Heart right ventricle (tissue), 16 donors: ENCODE results near the gene NR4A3. TPM values are rescaled to one million over a fixed set of nuclear protein-coding genes. Genes with fewer than 3 reads are reported as not detected.

Experiments used
- ATAC-seq, 8 donors: fragments of 200-7000 bp; cut with Tn5 transposase; one replicate each; pipeline ENCODE4 v1.9.1; 2020; ENCODE audit warnings: mild to moderate bottlenecking in 8 of 8, moderate library complexity in 8 of 8, moderate number of reproducible peaks in 1 of 8
- DNase-seq, 2 donors: peaks; one replicate each; pipeline ENCODE4 v3.0.0-alpha.2; 2020
- H3K27ac ChIP-seq, 10 donors: fragments of 200-600 bp; sonication (generic) in 2 of 10; one replicate each; pipeline versions ENCODE4 v1.5.0 to v1.8.0; 2020 to 2022; ENCODE audit warnings: mild to moderate bottlenecking in 3 of 10
- H3K27me3 ChIP-seq, 7 donors: fragments of 200-600 bp; one replicate each; pipeline ENCODE4 v1.8.0; 2021 to 2022; ENCODE audit warnings: mild to moderate bottlenecking in 2 of 7
- H3K36me3 ChIP-seq, 9 donors: fragments of 200-600 bp; sonication (generic) in 1 of 9; one replicate each; pipeline versions ENCODE4 v1.5.0 to v1.8.0; 2020 to 2022; ENCODE audit warnings: mild to moderate bottlenecking in 2 of 9
- H3K4me1 ChIP-seq, 9 donors: fragments of 200-600 bp; sonication (generic) in 1 of 9; one replicate each; pipeline versions ENCODE4 v1.5.0 to v1.8.0; 2020 to 2022; ENCODE audit warnings: mild to moderate bottlenecking in 4 of 9
- H3K4me3 ChIP-seq, 10 donors: fragments of 200-600 bp; sonication (generic) in 2 of 10; one replicate each; pipeline versions ENCODE4 v1.5.0 to v1.8.0; 2020 to 2022; ENCODE audit warnings: mild to moderate bottlenecking in 7 of 10, moderate library complexity in 2 of 10
- H3K9me3 ChIP-seq, 11 donors: fragments of 200-600 bp in 10 of 11; sonication (generic) in 2 of 11; one replicate each; pipeline versions ENCODE4 v1.5.0 to v1.8.0; 2013 to 2022; ENCODE audit warnings: mild to moderate bottlenecking in 2 of 11, control low read depth in 1 of 11, moderate library complexity in 1 of 11
- WGBS, 2 donors: extraction: QIAGEN DNeasy Blood & Tissue Kit; methylation state at CpG; one replicate each; pipeline ENCODE4 v1.1.7; 2013; ENCODE audit warnings: inconsistent platforms in 1 of 2; 5-methylcytosine and 5-hydroxymethylcytosine counted together
- intact Hi-C, 10 donors: fragments of 100-400 bp; cut with DNase I; formaldehyde crosslinking; loops; one replicate each; pipeline versions ENCODE4 v1.11.1 to v1.14.2; 2022
- polyA plus RNA-seq, 2 donors: library from polyadenylated mRNA; stranded (reverse); fragments of 200-250 nt; gene quantifications; one replicate each; pipeline ENCODE4 v1.2.3, GENCODE V29; 2013
- total RNA-seq, 10 donors: library from RNA; stranded (reverse); fragmentation: NEBNext Ultra II Directional in 3 of 10; extraction: Animal tissue kit (Norgen Biotek cat#: 25700) in 3 of 10; gene quantifications; one replicate each; pipeline versions ENCODE4 v1.2.1 to v1.2.4, GENCODE V29; 2021 to 2023
- TF ChIP-seq, protein P1 (sequence below), 9 donors: fragments of 200-600 bp; sonication (generic) in 2 of 9; IDR thresholded peaks; one replicate each; pipeline versions ENCODE4 v1.5.0 to v1.8.0; 2021 to 2022; ENCODE audit warnings: antibody characterized with exemption in 9 of 9, mild to moderate bottlenecking in 5 of 9, moderate library complexity in 1 of 9
- donor health status: Arrhythmogenic right ventricular cardiomyopathy.
- donor health status: ischemic (EF 13 %, LVEDD 7.1; RV severe dilation, severe dysfunction).
- donor health status: healthy with polysubstance abuse.
- donor health status: DM: no; HTN: yes; CAD: no.
- donor health status: DM: no; HTN: no; CAD: no.
- donor health status: ischemic (EF 25% LVEDD 6.9; RV normal size, moderate dysfunction).
- donor health status: ischemic (EF 25% LVEDD 5.7; RV mildly dilated, moderate dysfunction).
- donor health status: healthy.
- donor health status: DM: yes; HTN: yes; CAD: no.
- donor health status: Ischemic cardiomyopathy.
- donor health status: ischemic (EF 35%, LVEDD 5.7; RV mildly dilated, moderate dysfunction).
- donor health status: nonischemic (EF 11% LVEDD 7.7; RV severe dilation, severe dysfunction).
- donor health status: DM: yes; HTN: yes; CAD: no.
- donor health status: PGD.
- donor health status: ischemic (EF 29% LVEDD 5.4; RV normal size, mild dysfunction).
- donor health status: nonischemic (EF 23%, LVEDD 6.1; RV moderate dilation, normal function).

The NR4A3 gene
- total and polyA plus RNA-seq, 12 donors, result 2.6 to 148 (median 11.6) TPM

DNA sequence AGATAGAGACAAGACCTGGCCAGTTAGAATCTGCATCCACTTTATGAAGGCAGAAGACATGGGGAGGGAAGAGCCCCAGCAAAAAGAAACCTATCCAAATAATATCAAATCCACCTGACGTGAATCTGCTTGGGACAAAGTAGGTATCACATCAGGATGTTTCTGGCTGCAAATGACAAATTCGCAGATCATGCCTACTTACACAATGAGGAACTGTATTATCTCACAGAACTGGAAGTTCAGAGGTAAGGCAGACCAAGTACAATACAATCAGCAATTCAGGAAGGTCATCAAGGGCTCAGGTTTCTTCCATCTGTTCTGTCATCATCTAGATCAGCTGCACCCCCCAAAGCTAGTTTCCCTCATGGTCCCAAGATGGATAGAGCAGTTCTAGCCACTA lies 13.2 kb upstream of the NR4A3 start:
- intact Hi-C loops, result loop anchor here in 5 of 10 donors (5.0 to 10.0 kb wide), 5 partner anchors 99 to 541 kb away; partner anchors contain the start of gene STX17 (in 1 of the 5)
- no peak for ATAC-seq
- TF ChIP-seq, protein P1, sequence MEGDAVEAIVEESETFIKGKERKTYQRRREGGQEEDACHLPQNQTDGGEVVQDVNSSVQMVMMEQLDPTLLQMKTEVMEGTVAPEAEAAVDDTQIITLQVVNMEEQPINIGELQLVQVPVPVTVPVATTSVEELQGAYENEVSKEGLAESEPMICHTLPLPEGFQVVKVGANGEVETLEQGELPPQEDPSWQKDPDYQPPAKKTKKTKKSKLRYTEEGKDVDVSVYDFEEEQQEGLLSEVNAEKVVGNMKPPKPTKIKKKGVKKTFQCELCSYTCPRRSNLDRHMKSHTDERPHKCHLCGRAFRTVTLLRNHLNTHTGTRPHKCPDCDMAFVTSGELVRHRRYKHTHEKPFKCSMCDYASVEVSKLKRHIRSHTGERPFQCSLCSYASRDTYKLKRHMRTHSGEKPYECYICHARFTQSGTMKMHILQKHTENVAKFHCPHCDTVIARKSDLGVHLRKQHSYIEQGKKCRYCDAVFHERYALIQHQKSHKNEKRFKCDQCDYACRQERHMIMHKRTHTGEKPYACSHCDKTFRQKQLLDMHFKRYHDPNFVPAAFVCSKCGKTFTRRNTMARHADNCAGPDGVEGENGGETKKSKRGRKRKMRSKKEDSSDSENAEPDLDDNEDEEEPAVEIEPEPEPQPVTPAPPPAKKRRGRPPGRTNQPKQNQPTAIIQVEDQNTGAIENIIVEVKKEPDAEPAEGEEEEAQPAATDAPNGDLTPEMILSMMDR (IDR thresholded peaks at IDR 0.05), result no peak

DNA sequence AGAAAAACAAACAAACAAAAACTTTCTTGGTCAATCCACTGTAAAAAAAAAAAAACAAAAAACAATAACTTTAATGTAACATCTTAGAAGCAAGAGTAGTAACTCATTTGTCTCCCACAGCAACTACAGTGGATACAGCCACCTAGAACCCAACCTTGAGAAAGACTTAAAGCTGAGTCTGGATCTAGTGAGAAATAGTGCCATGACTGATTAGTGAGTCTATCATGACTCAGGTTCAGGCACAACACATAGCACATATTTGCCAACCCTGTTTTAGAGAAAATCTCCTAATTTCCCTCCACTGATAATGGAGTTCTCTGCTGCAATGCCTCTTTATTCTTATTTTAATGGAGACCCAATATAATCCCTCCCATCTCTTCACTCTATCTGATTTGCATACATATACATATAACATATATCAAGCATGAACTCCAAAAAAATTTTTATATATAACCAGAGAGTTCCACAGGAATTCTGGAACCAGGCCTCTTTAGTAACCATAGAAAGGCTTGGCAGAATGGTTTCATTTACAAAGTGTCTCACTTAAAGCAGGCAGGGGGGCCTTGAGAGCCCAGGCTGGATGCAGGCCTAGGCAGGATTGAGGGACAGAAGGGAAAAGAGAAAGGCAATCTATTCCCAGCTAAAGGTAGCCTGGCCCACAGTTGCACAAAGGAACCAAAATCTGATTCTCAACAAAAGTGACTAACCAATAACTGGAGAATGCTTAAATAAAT lies 11.9 kb upstream of the NR4A3 start:
- Histone ChIP-seq H3K4me1 (peaks cover 0 to 19% (median 3%) of the 10 kb centered on the region in 9 donors), H3K27ac (no peak overlapping the region), H3K4me3 (no peak overlapping the region), H3K27me3 (no peaks in the 10 kb centered on the region), H3K9me3 (no peaks in the 10 kb centered on the region), H3K36me3 (peaks cover 0 to 14% (median 0%) of the 10 kb centered on the region in 9 donors)
- DNase-seq (no peak), ATAC-seq (no peak)
- intact Hi-C loops, result loop anchor here in 8 of 10 donors (5.0 to 10.0 kb wide), 9 partner anchors 98 to 625 kb away; partner anchors contain the start of gene STX17 (in 1 of the 8)
- TF ChIP-seq, protein P1 (IDR thresholded peaks at IDR 0.05), result no peak

More for the DNA sequence above, 13.2 kb upstream of the NR4A3 start:
- Histone ChIP-seq H3K27ac (no peak overlapping the region), H3K4me1 (peaks cover 0 to 19% (median 3%) of the 10 kb centered on the region in 9 donors), H3K4me3 (no peak overlapping the region), H3K36me3 (peaks cover 0 to 18% (median 0%) of the 10 kb centered on the region in 9 donors), H3K27me3 (no peaks in the 10 kb centered on the region), H3K9me3 (no peaks in the 10 kb centered on the region)
- 91 to 95% methylated on average over 2 of the region's 2 CpGs for WGBS, 2 donors
- no peak for DNase-seq

DNA sequence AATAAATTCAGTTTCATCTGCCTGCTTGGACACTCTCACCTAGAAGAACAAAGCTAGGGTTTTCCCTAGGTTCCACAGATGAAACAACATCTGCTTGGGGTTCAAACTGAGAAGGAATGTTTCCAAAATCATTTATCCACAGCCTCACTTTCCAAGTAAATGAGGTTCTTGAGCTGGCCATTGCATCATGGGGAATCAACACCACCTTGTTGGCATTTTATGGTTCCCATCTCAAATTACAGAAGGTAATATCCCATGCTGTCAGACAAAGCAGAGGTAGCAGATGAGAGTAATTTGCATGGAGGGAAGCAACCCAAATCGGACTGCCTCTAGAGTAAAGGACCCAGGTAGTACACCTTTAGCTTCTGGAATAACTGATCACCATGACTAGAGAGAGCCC lies 10.5 kb upstream of the NR4A3 start:
- Histone ChIP-seq H3K9me3 (no peaks in the 10 kb centered on the region), H3K4me3 (no peak overlapping the region), H3K27ac (no peak overlapping the region), H3K36me3 (peaks cover 0 to 7% (median 0%) of the 10 kb centered on the region in 9 donors), H3K27me3 (no peaks in the 10 kb centered on the region), H3K4me1 (peaks cover 0 to 23% (median 3%) of the 10 kb centered on the region in 9 donors)
- intact Hi-C loops, result loop anchor here in 5 of 10 donors (10.0 kb wide), 4 partner anchors 194 to 626 kb away; no protein-coding TSS in a partner anchor
- DNase-seq (no peak), ATAC-seq (no peak)
- WGBS, 2 donors, result 0 to 51% methylated on average over 1 of the region's 1 CpG
- TF ChIP-seq, protein P1 (IDR thresholded peaks at IDR 0.05), result no peak

DNA sequence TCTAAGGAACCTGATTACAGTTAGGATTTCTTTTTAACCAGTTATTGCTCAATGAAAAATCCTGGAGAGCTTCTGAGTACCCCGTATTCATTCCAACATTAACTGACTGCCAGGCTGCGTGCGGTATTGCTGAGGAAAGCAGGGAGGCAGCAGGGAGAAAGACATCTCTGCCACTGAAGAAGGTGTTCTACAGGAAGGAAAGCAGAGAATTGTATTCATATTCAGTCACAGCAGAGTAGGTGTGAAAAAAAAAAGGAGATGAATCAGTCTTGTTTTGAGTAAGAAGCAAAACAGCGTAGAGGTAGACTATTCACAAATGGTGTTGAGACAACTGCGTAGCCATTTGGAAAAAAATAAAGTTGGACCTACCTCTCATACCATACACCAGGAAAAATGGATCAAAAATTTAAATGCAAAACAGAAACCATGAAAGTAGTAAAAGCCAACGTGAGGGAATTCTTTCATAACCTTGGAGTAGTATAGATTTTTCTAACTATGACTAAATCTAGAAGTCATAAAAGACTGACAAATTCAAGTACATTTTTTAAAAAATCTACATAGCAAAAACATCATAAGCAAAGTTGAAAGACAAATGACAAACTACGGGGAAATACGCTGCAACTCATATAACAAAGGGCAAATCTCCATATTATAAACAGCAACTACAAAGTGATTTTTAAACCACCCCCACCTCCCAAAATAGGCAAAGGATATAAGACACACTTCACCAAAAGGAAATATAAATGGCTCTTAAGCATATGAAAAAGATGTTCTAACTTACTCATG lies 9.9 kb upstream of the NR4A3 start:
- Histone ChIP-seq H3K4me1 (peaks cover 0 to 23% (median 3%) of the 10 kb centered on the region in 9 donors), H3K4me3 (no peak overlapping the region), H3K36me3 (peaks cover 0 to 7% (median 0%) of the 10 kb centered on the region in 9 donors), H3K27me3 (no peaks in the 10 kb centered on the region), H3K9me3 (no peaks in the 10 kb centered on the region), H3K27ac (no peak overlapping the region)
- WGBS, 2 donors, result 90 to 92% methylated on average over 8 of the region's 8 CpGs
- TF ChIP-seq, protein P1 (IDR thresholded peaks at IDR 0.05), result no peak
- no peak for DNase-seq
- ATAC-seq, result no peak
- intact Hi-C loops, result loop anchor here in 5 of 10 donors (10.0 kb wide), 4 partner anchors 193 to 627 kb away; no protein-coding TSS in a partner anchor
